Muscle layer of colon (tissue), 2 donors: ENCODE measurements around the gene IL5RA.

ENCODE experiments used
- H3K27ac ChIP-seq: one replicate; pipeline ENCODE4 v1.7.0; 2013; ENCODE audit warnings: low read depth, mild to moderate bottlenecking, low read length, moderate library complexity
- H3K27me3 ChIP-seq, 2 donors: one replicate each; pipeline ENCODE4 v1.7.0; 2013; ENCODE audit warnings: low read length in 2 of 2, mild to moderate bottlenecking in 2 of 2; ENCODE audit not compliant: insufficient read depth in 2 of 2, control insufficient read depth in 1 of 2
- H3K36me3 ChIP-seq: one replicate; pipeline ENCODE4 v1.7.0; 2013; ENCODE audit warnings: mild to moderate bottlenecking, low read length; ENCODE audit not compliant: insufficient read depth
- H3K4me1 ChIP-seq: one replicate; pipeline ENCODE4 v1.7.0; 2013; ENCODE audit warnings: mild to moderate bottlenecking, low read length; ENCODE audit not compliant: insufficient read depth
- H3K4me3 ChIP-seq, 2 donors: one replicate each; pipeline ENCODE4 v1.7.0; 2013; ENCODE audit warnings: low read length in 2 of 2, low read depth in 1 of 2, mild to moderate bottlenecking in 1 of 2, moderate library complexity in 1 of 2
- H3K9ac ChIP-seq: one replicate; pipeline ENCODE4 v1.7.0; 2013; ENCODE audit warnings: low read length
- H3K9me3 ChIP-seq: one replicate; pipeline ENCODE4 v1.7.0; 2013; ENCODE audit warnings: mild to moderate bottlenecking, low read length
- donor health status: abdominal sarcoma.
- donor health status: Adenocarcinoma of cecum.

IL5RA gene

DNA sequence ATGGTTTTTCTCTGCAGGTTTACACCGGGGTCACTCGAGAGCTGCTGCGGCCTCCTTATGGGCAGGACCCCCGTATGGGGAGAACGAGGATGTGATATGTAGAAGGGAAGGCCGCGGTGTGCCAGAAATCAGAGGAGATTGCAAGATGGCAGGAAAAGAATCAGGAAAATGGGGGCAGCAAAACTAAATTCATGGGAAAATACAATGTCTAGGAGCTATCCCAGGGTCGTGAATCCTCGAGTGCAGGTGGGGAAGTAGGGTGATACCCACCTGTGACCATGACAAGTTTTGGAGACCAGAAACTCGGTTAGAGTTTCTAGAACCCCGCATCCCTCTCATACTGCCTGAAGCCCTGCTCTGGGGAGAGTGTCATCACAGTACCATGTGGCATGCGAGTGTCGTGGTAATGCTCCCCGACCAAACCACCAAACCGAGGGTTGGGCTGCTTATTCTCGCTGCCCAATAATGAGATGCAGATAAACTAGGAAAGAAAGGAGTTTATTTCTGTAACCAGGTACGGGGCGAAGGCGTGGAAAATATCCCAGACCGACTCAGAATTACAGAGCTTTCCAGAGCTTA lies 17.3 kb upstream of the IL5RA start:
- peak overlapping the region; percentile 55 for H3K9ac ChIP-seq
- peak overlapping the region; percentile 97 for H3K27ac ChIP-seq
- no peaks in the 10 kb centered on the region for H3K9me3 ChIP-seq
- peaks cover 17% of the 10 kb centered on the region for H3K36me3 ChIP-seq
- no peaks in the 10 kb centered on the region for H3K27me3 ChIP-seq
- peaks cover 13% of the 10 kb centered on the region for H3K4me1 ChIP-seq
- peak overlapping the region; percentile 83 to 93 for H3K4me3 ChIP-seq

GRCh38 chr3:3126477-3127431 lies 16.6 kb upstream of the IL5RA start, which contains the start of gene TRNT1:
TRNT1 (plus strand) TSS chr3:3126940; CDS start chr3:3129041, 2,101 bp downstream.
- H3K9ac ChIP-seq = peak within 1 kb of the TSS; percentile 93
- no peaks in the 10 kb centered on the region for H3K27me3 ChIP-seq
- H3K27ac ChIP-seq = peak within 1 kb of the TSS; percentile 97
- peak within 1 kb of the TSS; percentile 83 to 93 for H3K4me3 ChIP-seq
- peaks cover 13% of the 10 kb centered on the region for H3K4me1 ChIP-seq
- no peaks in the 10 kb centered on the region for H3K9me3 ChIP-seq
- H3K36me3 ChIP-seq = peaks cover 17% of the 10 kb centered on the region

GRCh38 chr3:3125977-3126376 lies 15.8 kb upstream of the IL5RA start:
- peak overlapping the region; percentile 93 for H3K9ac ChIP-seq
- H3K4me3 ChIP-seq = peak overlapping the region; percentile 83 to 93
- no peaks in the 10 kb centered on the region for H3K9me3 ChIP-seq
- peak overlapping the region; percentile 97 for H3K27ac ChIP-seq
- H3K27me3 ChIP-seq = no peaks in the 10 kb centered on the region
- peaks cover 13% of the 10 kb centered on the region for H3K4me1 ChIP-seq
- H3K36me3 ChIP-seq = peaks cover 17% of the 10 kb centered on the region

GRCh38 chr3:3119393-3119851 lies 9.2 kb upstream of the IL5RA start:
- Histone ChIP-seq H3K9me3 (no peaks in the 10 kb centered on the region), H3K27me3 (no peaks in the 10 kb centered on the region), H3K4me1 (no peaks in the 10 kb centered on the region), H3K27ac (no peak overlapping the region), H3K36me3 (no peaks in the 10 kb centered on the region), H3K9ac (no peak overlapping the region), H3K4me3 (no peak overlapping the region)

DNA sequence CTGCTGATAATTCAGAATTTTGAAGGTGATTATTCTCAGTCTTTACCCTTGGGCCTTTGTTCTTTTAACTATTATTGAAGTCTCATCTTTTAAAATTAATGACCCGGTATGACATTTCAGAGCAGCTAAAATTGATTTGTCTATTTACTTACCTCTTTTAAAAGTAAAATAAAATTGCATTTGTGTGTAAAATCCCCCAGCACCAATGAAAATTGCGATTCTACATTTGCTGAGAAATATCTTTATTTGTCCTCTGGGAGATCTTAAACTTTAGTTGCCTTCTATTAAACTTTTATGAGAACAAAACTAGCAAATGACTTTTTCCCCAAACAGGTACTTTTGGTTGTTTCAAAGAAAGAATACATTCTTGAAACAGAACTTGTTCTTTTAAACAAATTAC lies 7.5 kb upstream of the IL5RA start:
- Histone ChIP-seq H3K4me3 (no peak overlapping the region), H3K9me3 (no peaks in the 10 kb centered on the region), H3K27me3 (no peaks in the 10 kb centered on the region), H3K36me3 (no peaks in the 10 kb centered on the region), H3K4me1 (no peaks in the 10 kb centered on the region), H3K9ac (no peak overlapping the region), H3K27ac (no peak overlapping the region)

DNA sequence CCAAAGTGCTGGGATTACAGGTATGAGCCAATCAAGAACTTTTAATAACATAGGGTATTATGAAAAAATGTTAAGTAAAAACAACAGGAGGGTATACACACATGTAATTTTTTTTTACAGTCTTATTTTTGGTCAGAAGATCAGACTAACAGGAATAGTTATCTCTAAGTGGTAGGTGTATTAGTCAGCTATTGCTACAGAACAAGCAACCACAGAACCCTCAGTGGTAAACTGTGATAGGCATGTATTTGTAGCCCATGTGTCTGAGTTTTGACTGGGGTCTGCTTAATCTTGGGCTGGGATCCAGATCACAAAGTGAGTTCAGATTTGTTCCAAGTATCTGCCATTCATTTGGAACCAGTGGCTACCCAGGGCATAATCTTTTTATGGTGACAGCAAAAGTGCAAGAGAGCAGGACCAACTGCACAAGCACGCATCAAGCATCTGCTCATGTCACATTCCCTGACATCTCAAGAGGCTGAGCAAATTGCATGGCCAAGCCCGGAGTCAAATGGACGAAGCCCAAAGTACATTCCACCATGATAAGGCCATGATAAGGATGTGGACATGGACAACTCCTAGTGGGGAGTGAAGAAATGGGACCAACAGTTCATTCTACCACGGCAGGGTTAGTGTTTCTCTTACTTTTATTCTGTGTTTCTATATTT lies 3.0 kb upstream of the IL5RA start:
- Histone ChIP-seq H3K4me3 (no peak overlapping the region), H3K9ac (no peak overlapping the region), H3K27me3 (no peaks in the 10 kb centered on the region), H3K27ac (no peak overlapping the region), H3K4me1 (no peaks in the 10 kb centered on the region), H3K36me3 (no peaks in the 10 kb centered on the region), H3K9me3 (no peaks in the 10 kb centered on the region)

DNA sequence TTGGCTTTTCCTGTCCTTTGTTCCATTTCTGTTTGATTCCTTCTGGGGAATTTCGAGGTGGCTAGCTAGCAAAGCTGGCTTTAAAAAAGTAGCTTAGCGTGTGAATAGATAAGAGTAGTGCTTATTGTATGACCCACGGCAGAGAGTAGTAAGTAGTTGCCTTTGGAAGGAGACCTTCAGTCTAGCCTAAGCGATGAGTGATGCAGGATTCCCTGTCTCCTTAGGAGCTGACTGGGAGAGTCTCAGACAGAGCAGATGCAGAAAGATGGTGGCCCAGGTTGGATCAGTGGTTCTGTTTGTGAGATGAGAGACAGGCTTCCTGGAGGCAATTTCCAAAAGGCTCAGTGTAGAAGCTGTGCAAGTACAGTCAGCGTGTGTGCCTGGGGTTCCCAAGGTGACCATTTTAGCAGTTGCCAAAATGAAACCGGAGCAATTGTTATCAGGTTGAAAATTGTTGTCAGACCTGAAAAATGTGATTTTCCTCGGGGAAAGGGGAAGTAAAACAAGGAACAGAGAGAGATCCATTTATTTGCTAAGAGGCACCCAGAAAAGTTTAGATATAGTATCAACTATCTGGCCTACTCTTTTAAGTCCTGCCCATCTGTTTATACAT lies 681 bp upstream of the IL5RA start:
- Histone ChIP-seq H3K9me3 (no peaks in the 10 kb centered on the region), H3K4me3 (no peak overlapping the region), H3K4me1 (no peaks in the 10 kb centered on the region), H3K9ac (no peak overlapping the region), H3K27me3 (no peaks in the 10 kb centered on the region), H3K36me3 (no peaks in the 10 kb centered on the region), H3K27ac (no peak overlapping the region)

- H3K4me3 ChIP-seq = no peak overlapping the region
These were observed 521 bp downstream of the IL5RA start for GRCh38 chr3:3109407-3110298.

DNA sequence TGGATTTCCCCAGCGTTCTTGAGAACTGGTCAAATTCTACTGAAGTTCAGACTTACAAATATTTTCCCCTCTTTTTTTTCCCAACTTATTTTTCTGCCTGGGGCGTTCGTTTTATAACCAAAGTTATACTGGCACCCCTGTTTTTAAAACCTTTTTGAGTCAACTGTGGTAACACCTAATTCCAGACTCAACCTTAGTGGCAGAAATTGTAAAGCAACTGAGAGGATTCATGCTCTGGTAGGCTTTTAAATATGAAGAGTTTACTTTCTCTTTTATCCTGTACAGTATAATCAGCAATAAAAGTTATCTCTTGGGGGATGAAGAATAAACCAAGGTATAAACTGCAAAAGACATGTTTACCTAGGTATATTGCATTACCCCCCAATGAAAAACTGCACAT lies 2.3 kb downstream of the IL5RA start:
- no peaks in the 10 kb centered on the region for H3K9me3 ChIP-seq
- H3K27ac ChIP-seq = no peak overlapping the region
- no peaks in the 10 kb centered on the region for H3K27me3 ChIP-seq
- H3K36me3 ChIP-seq = no peaks in the 10 kb centered on the region
- H3K4me3 ChIP-seq = no peak overlapping the region
- H3K9ac ChIP-seq = no peak overlapping the region
- H3K4me1 ChIP-seq = no peaks in the 10 kb centered on the region

More at GRCh38 chr3:3109407-3110298, 521 bp downstream of the IL5RA start:
- no peak overlapping the region for H3K27ac ChIP-seq
- no peaks in the 10 kb centered on the region for H3K4me1 ChIP-seq
- H3K9me3 ChIP-seq = no peaks in the 10 kb centered on the region
- H3K9ac ChIP-seq = no peak overlapping the region
- no peaks in the 10 kb centered on the region for H3K36me3 ChIP-seq
- H3K27me3 ChIP-seq = no peaks in the 10 kb centered on the region

DNA sequence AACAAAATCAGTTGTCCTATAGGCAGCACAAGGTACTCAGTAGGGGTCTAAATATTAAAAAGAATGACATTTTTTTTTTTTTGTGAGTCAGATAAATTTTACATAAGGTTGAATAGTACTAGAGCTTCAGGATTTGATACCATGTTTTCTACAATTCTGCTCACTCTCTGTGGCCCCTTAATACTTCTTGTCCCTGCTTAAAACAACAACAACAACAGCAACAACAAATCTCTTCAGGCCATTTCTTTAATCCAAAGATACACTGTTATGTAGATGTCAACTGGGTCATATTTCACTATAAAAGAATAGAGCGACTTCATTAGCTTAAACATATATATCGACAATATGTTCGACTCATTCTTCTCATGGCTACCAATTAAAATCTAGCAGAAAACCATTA lies 3.0 kb downstream of the IL5RA start:
- no peak overlapping the region for H3K4me3 ChIP-seq

More for the DNA sequence above, 3.0 kb downstream of the IL5RA start:
- H3K36me3 ChIP-seq = no peaks in the 10 kb centered on the region
- H3K9me3 ChIP-seq = no peaks in the 10 kb centered on the region
- H3K9ac ChIP-seq = no peak overlapping the region
- H3K27me3 ChIP-seq = no peaks in the 10 kb centered on the region
- no peak overlapping the region for H3K27ac ChIP-seq
- H3K4me1 ChIP-seq = no peaks in the 10 kb centered on the region
